MG63 (cell line): ENCODE results near the gene CCNL2. TPM values are rescaled to one million over a fixed set of nuclear protein-coding genes. Genes with fewer than 3 reads are reported as not detected.

Source experiments
- total RNA-seq: library from RNA; depleted of rRNA; stranded (reverse); fragments of >200 nt; shearing (Covaris generic); gene quantifications from 2 replicates; pipeline ENCODE4 v1.2.3, GENCODE V29; 2014; ENCODE audit warnings: low replicate concordance; rRNA removed

Gene CCNL2
- total RNA-seq, 1 experiment from 2014 or later: 45.1 TPM

Other genes with a start within 250 kb of the CCNL2 start
- not detected in 2 replicates for gene TTLL10, start 225.5 kb downstream of the CCNL2 start, total RNA-seq
- not detected in 2 replicates for gene TNFRSF18, start 192.7 kb downstream of the CCNL2 start, total RNA-seq
- gene TNFRSF4, start 185.2 kb downstream of the CCNL2 start, total RNA-seq: not detected in 2 replicates
- 93.0 and 126 TPM in 2 replicates for gene SDF4, start 167.3 kb downstream of the CCNL2 start, total RNA-seq
- gene B3GALT6, start 167.1 kb downstream of the CCNL2 start, total RNA-seq: 36.6 and 37.4 TPM in 2 replicates
- 0.26 TPM in 1 of 2 replicates, not detected in the other for gene C1QTNF12, start 152.6 kb downstream of the CCNL2 start, total RNA-seq
- gene UBE2J2, start 125.5 kb downstream of the CCNL2 start, total RNA-seq: 66.2 and 94.1 TPM in 2 replicates
- 0.20 and 2.5 TPM in 2 replicates for gene SCNN1D, start 118.9 kb downstream of the CCNL2 start, total RNA-seq
- 20.0 and 24.2 TPM in 2 replicates for gene ACAP3, start 91.4 kb downstream of the CCNL2 start, total RNA-seq
- 46.7 and 53.3 TPM in 2 replicates for gene PUSL1, start 90.7 kb downstream of the CCNL2 start, total RNA-seq
- 55.9 and 70.5 TPM in 2 replicates for gene INTS11, start 74.7 kb downstream of the CCNL2 start, total RNA-seq
- gene CPTP, start 74.5 kb downstream of the CCNL2 start, total RNA-seq: 18.1 and 31.1 TPM in 2 replicates
- not detected in 2 replicates for gene TAS1R3, start 68.1 kb downstream of the CCNL2 start, total RNA-seq
- 55.3 and 107 TPM in 2 replicates for gene DVL1, start 49.9 kb downstream of the CCNL2 start, total RNA-seq
- gene MXRA8, start 40.8 kb downstream of the CCNL2 start, total RNA-seq: 259 and 316 TPM in 2 replicates
- gene AURKAIP1, start 24.1 kb downstream of the CCNL2 start, total RNA-seq: 94.2 and 226 TPM in 2 replicates
- 32.0 and 55.2 TPM in 2 replicates for gene MRPL20, start 8.0 kb upstream of the CCNL2 start, total RNA-seq
- gene ANKRD65, start 21.9 kb upstream of the CCNL2 start, total RNA-seq: not detected in 2 replicates
- 0.59 and 6.2 TPM in 2 replicates for gene VWA1, start 36.4 kb upstream of the CCNL2 start, total RNA-seq
- gene ATAD3C, start 50.4 kb upstream of the CCNL2 start, total RNA-seq: not detected in 2 replicates
- 26.1 and 36.6 TPM in 2 replicates for gene ATAD3B, start 72.4 kb upstream of the CCNL2 start, total RNA-seq
- 66.9 and 74.6 TPM in 2 replicates for gene ATAD3A, start 112.8 kb upstream of the CCNL2 start, total RNA-seq
- not detected in 2 replicates for gene TMEM240, start 141.3 kb upstream of the CCNL2 start, total RNA-seq
- gene SSU72, start 175.5 kb upstream of the CCNL2 start, total RNA-seq: 168 and 203 TPM in 2 replicates
- 4.0 and 8.7 TPM in 2 replicates for gene FNDC10, start 200.8 kb upstream of the CCNL2 start, total RNA-seq
- 26.4 and 66.8 TPM in 2 replicates for gene MIB2, start 216.2 kb upstream of the CCNL2 start, total RNA-seq
- 1.6 TPM in 1 of 2 replicates, not detected in the other for gene MMP23B, start 232.8 kb upstream of the CCNL2 start, total RNA-seq